ENCODE results near the gene TOGARAM2.
A peak's percentile ranks its signal among the peaks of the same experiment; 100 is the strongest.

The TOGARAM2 gene

DNA sequence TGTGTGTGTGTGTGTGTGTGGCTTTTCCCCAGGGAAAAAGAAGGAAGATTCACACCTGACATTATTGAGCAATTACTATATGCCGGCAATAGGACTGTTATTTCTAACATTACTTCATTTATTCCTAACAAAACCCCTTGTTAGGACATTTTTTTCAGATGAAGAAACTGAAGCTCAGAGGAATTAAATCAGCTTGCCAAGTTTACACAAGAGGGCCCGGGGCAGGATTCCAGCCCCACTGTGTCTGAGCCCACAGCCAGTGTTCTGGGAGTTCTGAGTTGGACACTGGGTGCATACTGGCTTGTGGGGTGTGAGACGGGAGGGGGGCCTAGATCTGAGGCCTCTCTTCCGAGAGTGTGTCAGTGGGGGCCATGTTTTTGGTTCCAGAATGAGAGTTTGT lies 9.9 kb downstream of the TOGARAM2 start:
- no peaks in the 10 kb centered on the region for H3K9me3 ChIP-seq (ENCODE audit: control insufficient read depth, insufficient read depth, low read depth, low read length)
- no peak for TF ChIP-seq GLI2 (tag by site-specific recombination; IDR thresholded peaks at IDR 0.05; ENCODE audit: borderline replicate concordance, low read depth)
- TF ChIP-seq, protein P1, sequence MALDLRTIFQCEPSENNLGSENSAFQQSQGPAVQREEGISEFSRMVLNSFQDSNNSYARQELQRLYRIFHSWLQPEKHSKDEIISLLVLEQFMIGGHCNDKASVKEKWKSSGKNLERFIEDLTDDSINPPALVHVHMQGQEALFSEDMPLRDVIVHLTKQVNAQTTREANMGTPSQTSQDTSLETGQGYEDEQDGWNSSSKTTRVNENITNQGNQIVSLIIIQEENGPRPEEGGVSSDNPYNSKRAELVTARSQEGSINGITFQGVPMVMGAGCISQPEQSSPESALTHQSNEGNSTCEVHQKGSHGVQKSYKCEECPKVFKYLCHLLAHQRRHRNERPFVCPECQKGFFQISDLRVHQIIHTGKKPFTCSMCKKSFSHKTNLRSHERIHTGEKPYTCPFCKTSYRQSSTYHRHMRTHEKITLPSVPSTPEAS (tag by site-specific recombination; IDR thresholded peaks at IDR 0.05) = peak; percentile 71; the same call in 1 of the 2 replicates
- 0 out of 2 replicates have a peak, but pooled peaks have one; percentile 16 for TF ChIP-seq ZNF664 (tag by site-specific recombination; IDR thresholded peaks at IDR 0.05)
- H3K4me3 ChIP-seq (ENCODE audit: low read depth, low read length) = no peak overlapping the region
- CTCF ChIA-PET = interaction anchor here (0.6 kb wide), 1 partner anchor 11 kb away, joined by 3 read pairs; no protein-coding TSS in a partner anchor
- POLR2A ChIA-PET = interaction anchor here (1.1 kb wide), 1 partner anchor 11 kb away, joined by 3 read pairs; no protein-coding TSS in a partner anchor
- H3K36me3 ChIP-seq (ENCODE audit: control insufficient read depth in 2 of 2, insufficient read depth in 1 of 2, low read length in 2 of 2) = no peaks in the 10 kb centered on the region
- H3K27ac ChIP-seq (ENCODE audit: extremely low read depth, low read depth, low read length) = no peak overlapping the region
- no peaks in the 10 kb centered on the region for H3K4me1 ChIP-seq (ENCODE audit: control insufficient read depth, insufficient read depth, low read length)

DNA sequence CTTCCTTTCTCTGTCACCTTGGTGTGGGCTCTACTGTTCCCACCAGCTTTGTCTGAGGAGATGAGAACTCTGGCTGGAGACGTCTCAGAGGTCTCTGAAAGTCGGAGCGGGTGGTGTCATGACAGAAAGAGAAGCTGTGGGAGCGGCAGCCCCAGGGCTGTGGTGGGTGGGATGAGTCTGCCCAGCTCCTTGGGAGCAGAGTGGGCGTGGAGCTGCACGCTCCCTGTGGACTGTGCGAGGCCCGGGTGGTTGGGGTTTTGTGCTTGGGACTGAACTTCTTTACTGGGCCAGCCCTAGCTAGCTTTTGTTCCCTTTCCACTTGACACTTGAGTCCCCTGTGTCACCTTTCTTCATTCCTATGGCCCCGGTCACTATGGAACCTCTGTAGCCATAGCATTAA lies 10.4 kb downstream of the TOGARAM2 start:
- Histone ChIP-seq H3K4me3 (ENCODE audit: low read depth, low read length) (no peak overlapping the region), H3K27ac (ENCODE audit: extremely low read depth, low read depth, low read length) (no peak overlapping the region), H3K36me3 (ENCODE audit: control insufficient read depth in 2 of 2, insufficient read depth in 1 of 2, low read length in 2 of 2) (no peaks in the 10 kb centered on the region), H3K4me1 (ENCODE audit: control insufficient read depth, insufficient read depth, low read length) (no peaks in the 10 kb centered on the region), H3K9me3 (ENCODE audit: control insufficient read depth, insufficient read depth, low read depth, low read length) (no peaks in the 10 kb centered on the region)
- CTCF ChIA-PET = interaction anchor here (0.7 kb wide), 1 partner anchor 928 kb away, joined by 7 read pairs; no protein-coding TSS in a partner anchor
- POLR2A ChIA-PET = interaction anchor here (1.1 kb wide), 1 partner anchor 11 kb away, joined by 3 read pairs; no protein-coding TSS in a partner anchor
- TF ChIP-seq EGR2 (tag by site-specific recombination; IDR thresholded peaks at IDR 0.05; ENCODE audit: low read depth) (peak; percentile 76), ZFHX2 (tag by site-specific recombination; conservative IDR thresholded peaks at IDR 0.05) (peak; percentile 70)
- TF ChIP-seq, protein P2, sequence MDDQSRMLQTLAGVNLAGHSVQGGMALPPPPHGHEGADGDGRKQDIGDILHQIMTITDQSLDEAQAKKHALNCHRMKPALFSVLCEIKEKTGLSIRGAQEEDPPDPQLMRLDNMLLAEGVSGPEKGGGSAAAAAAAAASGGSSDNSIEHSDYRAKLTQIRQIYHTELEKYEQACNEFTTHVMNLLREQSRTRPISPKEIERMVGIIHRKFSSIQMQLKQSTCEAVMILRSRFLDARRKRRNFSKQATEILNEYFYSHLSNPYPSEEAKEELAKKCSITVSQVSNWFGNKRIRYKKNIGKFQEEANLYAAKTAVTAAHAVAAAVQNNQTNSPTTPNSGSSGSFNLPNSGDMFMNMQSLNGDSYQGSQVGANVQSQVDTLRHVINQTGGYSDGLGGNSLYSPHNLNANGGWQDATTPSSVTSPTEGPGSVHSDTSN (CRISPR knock-in tag; IDR thresholded peaks at IDR 0.05) = no peak

DNA sequence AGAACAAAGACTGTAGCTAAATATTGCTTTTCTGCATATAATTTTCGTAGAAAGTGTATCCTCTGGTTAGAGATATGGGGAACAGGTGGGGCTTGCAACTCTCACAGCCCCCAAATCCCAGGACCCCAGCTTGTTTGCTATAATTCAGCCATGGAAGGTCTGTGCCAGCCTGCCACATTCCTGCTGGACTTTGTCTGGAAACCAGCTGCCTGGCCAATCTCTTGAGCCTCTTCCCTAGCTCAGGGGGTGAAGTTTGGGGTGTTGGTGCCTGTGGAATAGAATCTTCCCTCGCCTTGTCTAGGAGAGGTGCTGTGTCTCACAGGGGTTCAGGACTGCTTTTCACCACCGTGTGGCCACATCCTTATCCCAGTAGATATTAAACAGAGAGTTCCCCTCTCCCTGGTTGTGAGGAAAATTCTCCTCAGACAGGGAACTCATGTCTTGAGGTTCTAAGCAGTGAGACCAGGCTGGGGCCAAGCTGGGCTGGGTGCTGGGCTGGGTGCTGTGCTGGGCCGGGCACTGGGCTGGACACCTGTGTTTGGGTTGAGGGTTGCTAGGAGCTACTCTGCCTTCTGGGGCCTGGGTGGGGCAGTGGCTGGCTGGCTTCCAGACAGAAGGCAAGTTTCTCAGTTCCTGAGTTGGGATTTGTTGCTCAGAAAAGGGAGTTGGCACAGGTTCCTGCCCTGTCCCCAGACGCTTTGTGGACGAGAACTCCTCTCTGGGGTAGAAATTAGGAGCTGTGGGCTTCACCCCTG lies 12.3 kb downstream of the TOGARAM2 start:
- H3K4me1 ChIP-seq (ENCODE audit: control insufficient read depth, insufficient read depth, low read length) = no peaks in the 10 kb centered on the region
- ChIA-PET POLR2A (interaction anchor here (0.7 kb wide), 1 partner anchor 74 kb away, joined by 4 read pairs; no protein-coding TSS in a partner anchor), CTCF (interaction anchor here (0.5 kb wide), 1 partner anchor 272 kb away, joined by 3 read pairs; no protein-coding TSS in a partner anchor)
- TF ChIP-seq ZNF501 (tag by site-specific recombination; IDR thresholded peaks at IDR 0.05) = no peak
- no peak for TF ChIP-seq OSR2 (tag by site-specific recombination; IDR thresholded peaks at IDR 0.05)
- TF ChIP-seq ZNF335 (tag by site-specific recombination; conservative IDR thresholded peaks at IDR 0.05) = peak; percentile 64
- no peak for TF ChIP-seq ZNF629 (tag by site-specific recombination; IDR thresholded peaks at IDR 0.05)
- no peaks in the 10 kb centered on the region for H3K36me3 ChIP-seq (ENCODE audit: control insufficient read depth in 2 of 2, insufficient read depth in 1 of 2, low read length in 2 of 2)
- no peak overlapping the region for H3K4me3 ChIP-seq (ENCODE audit: low read depth, low read length)
- H3K9me3 ChIP-seq (ENCODE audit: control insufficient read depth, insufficient read depth, low read depth, low read length) = no peaks in the 10 kb centered on the region
- no peak overlapping the region for H3K27ac ChIP-seq (ENCODE audit: extremely low read depth, low read depth, low read length)

DNA sequence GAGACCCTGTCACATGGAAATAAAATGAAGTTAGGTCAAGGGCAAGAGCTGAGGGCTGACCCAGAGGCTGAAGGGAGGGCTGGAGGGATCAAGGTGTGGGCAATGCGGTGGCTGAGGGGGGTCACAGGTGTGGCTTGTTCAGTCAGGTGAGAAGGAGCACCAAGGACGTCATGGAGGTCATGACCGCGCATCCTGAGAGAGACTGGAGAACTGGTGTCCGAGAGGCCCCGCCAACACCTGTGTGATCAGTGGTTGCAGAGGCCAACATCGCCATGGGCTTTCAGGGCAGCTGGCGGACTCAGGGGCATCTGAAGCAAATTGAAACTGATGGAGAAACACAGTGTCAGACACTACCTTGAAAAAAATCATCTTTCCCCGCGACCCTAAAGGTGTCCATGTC lies 13.0 kb downstream of the TOGARAM2 start:
- CTCF ChIA-PET = no interaction called here
- POLR2A ChIA-PET = no interaction called here
- no peak overlapping the region for H3K4me3 ChIP-seq (ENCODE audit: low read depth, low read length)
- no peaks in the 10 kb centered on the region for H3K36me3 ChIP-seq (ENCODE audit: control insufficient read depth in 2 of 2, insufficient read depth in 1 of 2, low read length in 2 of 2)
- H3K4me1 ChIP-seq (ENCODE audit: control insufficient read depth, insufficient read depth, low read length) = no peaks in the 10 kb centered on the region
- no peak overlapping the region for H3K27ac ChIP-seq (ENCODE audit: extremely low read depth, low read depth, low read length)
- H3K9me3 ChIP-seq (ENCODE audit: control insufficient read depth, insufficient read depth, low read depth, low read length) = no peaks in the 10 kb centered on the region
- TF ChIP-seq IKZF3 (tag by site-specific recombination; IDR thresholded peaks at IDR 0.05) (no peak), KLF16 (tag by site-specific recombination; IDR thresholded peaks at IDR 0.05) (no peak), SP3 (tag by site-specific recombination; IDR thresholded peaks at IDR 0.05) (no peak), OVOL3 (tag by site-specific recombination; IDR thresholded peaks at IDR 0.05) (no peak), ZBTB17 (tag by site-specific recombination; IDR thresholded peaks at IDR 0.05) (no peak), ZNF785 (tag by site-specific recombination; IDR thresholded peaks at IDR 0.05) (no peak), ZNF335 (tag by site-specific recombination; conservative IDR thresholded peaks at IDR 0.05) (no peak), ZNF624 (tag by site-specific recombination; IDR thresholded peaks at IDR 0.05) (no peak), HOXA7 (CRISPR knock-in tag; IDR thresholded peaks at IDR 0.05; ENCODE audit: borderline replicate concordance) (no peak)
- TF ChIP-seq, protein P1 (tag by site-specific recombination; IDR thresholded peaks at IDR 0.05) = no peak
- TF ChIP-seq, protein P3, sequence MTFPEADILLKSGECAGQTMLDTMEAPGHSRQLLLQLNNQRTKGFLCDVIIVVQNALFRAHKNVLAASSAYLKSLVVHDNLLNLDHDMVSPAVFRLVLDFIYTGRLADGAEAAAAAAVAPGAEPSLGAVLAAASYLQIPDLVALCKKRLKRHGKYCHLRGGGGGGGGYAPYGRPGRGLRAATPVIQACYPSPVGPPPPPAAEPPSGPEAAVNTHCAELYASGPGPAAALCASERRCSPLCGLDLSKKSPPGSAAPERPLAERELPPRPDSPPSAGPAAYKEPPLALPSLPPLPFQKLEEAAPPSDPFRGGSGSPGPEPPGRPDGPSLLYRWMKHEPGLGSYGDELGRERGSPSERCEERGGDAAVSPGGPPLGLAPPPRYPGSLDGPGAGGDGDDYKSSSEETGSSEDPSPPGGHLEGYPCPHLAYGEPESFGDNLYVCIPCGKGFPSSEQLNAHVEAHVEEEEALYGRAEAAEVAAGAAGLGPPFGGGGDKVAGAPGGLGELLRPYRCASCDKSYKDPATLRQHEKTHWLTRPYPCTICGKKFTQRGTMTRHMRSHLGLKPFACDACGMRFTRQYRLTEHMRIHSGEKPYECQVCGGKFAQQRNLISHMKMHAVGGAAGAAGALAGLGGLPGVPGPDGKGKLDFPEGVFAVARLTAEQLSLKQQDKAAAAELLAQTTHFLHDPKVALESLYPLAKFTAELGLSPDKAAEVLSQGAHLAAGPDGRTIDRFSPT (tag by site-specific recombination; IDR thresholded peaks at IDR 0.05) = no peak
